ENCODE data around the gene PTPRS. TPM values are rescaled to one million over a fixed set of nuclear protein-coding genes. Genes with fewer than 3 reads are reported as not detected.

The PTPRS gene
- total RNA-seq (10 to 100 TPM; 81.7 to 96.7 TPM), polyA plus RNA-seq (10 to 100 TPM; 10.9 to 11.1 TPM)
- long read RNA-seq, donor 1, partial matches to known transcripts = 10 of 11 reads
- long read RNA-seq, donor 1, other reads (novel, unspliced or antisense) = 0 of 11 reads
- long read RNA-seq, donor 2 = 0 reads
- long read RNA-seq, donor 3 = 0 reads
- long read RNA-seq, donor 4, partial matches to known transcripts = 5 of 7 reads
- long read RNA-seq, donor 4, other reads (novel, unspliced or antisense) = 0 of 7 reads
- long read RNA-seq, donor 5, partial matches to known transcripts = 12 of 14 reads
- long read RNA-seq, donor 5, other reads (novel, unspliced or antisense) = 0 of 14 reads

GRCh38 chr19:5340637-5341447 lies at the start of gene PTPRS:
Gene PTPRS (minus strand): TSS chr19:5340812. CDS start chr19:5286140, 54,672 bp downstream.
- peaks cover 0 to 3% (median 0%) of the 10 kb centered on the region in 4 donors for H3K9me3 ChIP-seq (ENCODE audit: control insufficient read depth in 4 of 4, insufficient read depth in 3 of 4, low read length in 3 of 4)
- H3K4me1 ChIP-seq (ENCODE audit: control insufficient read depth in 5 of 5, insufficient read depth in 5 of 5, low read length in 5 of 5) = peaks cover 2 to 9% (median 4%) of the 10 kb centered on the region in 5 donors
- WGBS, 2 donors = 8 to 10% methylated on average over 48 to 81 of the region's 81 CpGs
- TF ChIP-seq CTCF (IDR thresholded peaks at IDR 0.05; ENCODE audit: control extremely low read depth, extremely low read depth) = no peak
- peak within 1 kb of the TSS; percentile 28 for H3K4me3 ChIP-seq
- H3K27me3 ChIP-seq (ENCODE audit: control insufficient read depth in 3 of 3, insufficient read depth in 3 of 3, low read length in 2 of 3) = peaks cover 14 to 35% (median 16%) of the 10 kb centered on the region in 3 donors
- H3K27ac ChIP-seq (ENCODE audit: low read depth in 1 of 2, low read length in 1 of 2) = no peak within 1 kb of the TSS
- DNase-seq (peak; percentile 84 to 89 (median 84)), ATAC-seq (ENCODE audit: insufficient read depth, low FRiP score) (no peak)
- H3K36me3 ChIP-seq (ENCODE audit: control insufficient read depth in 4 of 4, insufficient read depth in 4 of 4, low read length in 4 of 4) = no peaks in the 10 kb centered on the region
- H3K9ac ChIP-seq (ENCODE audit: insufficient read depth in 1 of 2, low read length in 2 of 2) = no peak within 1 kb of the TSS

- no peak for TF ChIP-seq CTCF (IDR thresholded peaks at IDR 0.05; ENCODE audit: control extremely low read depth, extremely low read depth)
- DNase-seq (no peak), ATAC-seq (ENCODE audit: insufficient read depth, low FRiP score) (no peak)
- Histone ChIP-seq H3K4me1 (ENCODE audit: control insufficient read depth in 5 of 5, insufficient read depth in 5 of 5, low read length in 5 of 5) (no peaks in the 10 kb centered on the region), H3K9me3 (ENCODE audit: control insufficient read depth in 4 of 4, insufficient read depth in 3 of 4, low read length in 3 of 4) (peaks cover 0 to 15% (median 0%) of the 10 kb centered on the region in 4 donors), H3K9ac (ENCODE audit: insufficient read depth in 1 of 2, low read length in 2 of 2) (no peak overlapping the region), H3K27ac (ENCODE audit: low read depth in 1 of 2, low read length in 1 of 2) (no peak overlapping the region), H3K4me3 (no peak overlapping the region), H3K36me3 (ENCODE audit: control insufficient read depth in 4 of 4, insufficient read depth in 4 of 4, low read length in 4 of 4) (no peaks in the 10 kb centered on the region), H3K27me3 (ENCODE audit: control insufficient read depth in 3 of 3, insufficient read depth in 3 of 3, low read length in 2 of 3) (peaks cover 0 to 17% (median 5%) of the 10 kb centered on the region in 3 donors)
- WGBS, 2 donors = 76 to 92% methylated on average over 6 of the region's 6 CpGs
Measured at GRCh38 chr19:5389353-5389752, 48.7 kb upstream of the PTPRS start.

GRCh38 chr19:5387472-5387871 lies 46.9 kb upstream of the PTPRS start:
- 95 to 98% methylated on average over 1 of the region's 1 CpG for WGBS, 2 donors
- Histone ChIP-seq H3K9me3 (ENCODE audit: control insufficient read depth in 4 of 4, insufficient read depth in 3 of 4, low read length in 3 of 4) (peaks cover 0 to 22% (median 2%) of the 10 kb centered on the region in 4 donors), H3K27me3 (ENCODE audit: control insufficient read depth in 3 of 3, insufficient read depth in 3 of 3, low read length in 2 of 3) (peaks cover 0 to 7% (median 0%) of the 10 kb centered on the region in 3 donors), H3K4me1 (ENCODE audit: control insufficient read depth in 5 of 5, insufficient read depth in 5 of 5, low read length in 5 of 5) (no peaks in the 10 kb centered on the region), H3K4me3 (no peak overlapping the region), H3K9ac (ENCODE audit: insufficient read depth in 1 of 2, low read length in 2 of 2) (no peak overlapping the region), H3K36me3 (ENCODE audit: control insufficient read depth in 4 of 4, insufficient read depth in 4 of 4, low read length in 4 of 4) (no peaks in the 10 kb centered on the region), H3K27ac (ENCODE audit: low read depth in 1 of 2, low read length in 1 of 2) (no peak overlapping the region)
- TF ChIP-seq CTCF (IDR thresholded peaks at IDR 0.05; ENCODE audit: control extremely low read depth, extremely low read depth) = no peak
- DNase-seq (no peak), ATAC-seq (ENCODE audit: insufficient read depth, low FRiP score) (no peak)

Data from lung (tissue), 16 donors.